Ureter (tissue), 1 donor: ENCODE results near the gene FAT1. TPM values are rescaled to one million over a fixed set of nuclear protein-coding genes. Genes with fewer than 3 reads are reported as not detected.

ENCODE experiments used
- DNase-seq: peaks from one replicate; pipeline ENCODE4 v3.0.0-alpha.2; 2020; ENCODE audit warnings: low spot score
- total RNA-seq: library from RNA; stranded (reverse); gene quantifications from one replicate; pipeline ENCODE4 v1.2.4, GENCODE V29; 2023
- donor health status: DM: yes; HTN: yes; CAD: no.

FAT1 gene
- total RNA-seq, 1 donor from 2014 or later: 185 TPM

DNA sequence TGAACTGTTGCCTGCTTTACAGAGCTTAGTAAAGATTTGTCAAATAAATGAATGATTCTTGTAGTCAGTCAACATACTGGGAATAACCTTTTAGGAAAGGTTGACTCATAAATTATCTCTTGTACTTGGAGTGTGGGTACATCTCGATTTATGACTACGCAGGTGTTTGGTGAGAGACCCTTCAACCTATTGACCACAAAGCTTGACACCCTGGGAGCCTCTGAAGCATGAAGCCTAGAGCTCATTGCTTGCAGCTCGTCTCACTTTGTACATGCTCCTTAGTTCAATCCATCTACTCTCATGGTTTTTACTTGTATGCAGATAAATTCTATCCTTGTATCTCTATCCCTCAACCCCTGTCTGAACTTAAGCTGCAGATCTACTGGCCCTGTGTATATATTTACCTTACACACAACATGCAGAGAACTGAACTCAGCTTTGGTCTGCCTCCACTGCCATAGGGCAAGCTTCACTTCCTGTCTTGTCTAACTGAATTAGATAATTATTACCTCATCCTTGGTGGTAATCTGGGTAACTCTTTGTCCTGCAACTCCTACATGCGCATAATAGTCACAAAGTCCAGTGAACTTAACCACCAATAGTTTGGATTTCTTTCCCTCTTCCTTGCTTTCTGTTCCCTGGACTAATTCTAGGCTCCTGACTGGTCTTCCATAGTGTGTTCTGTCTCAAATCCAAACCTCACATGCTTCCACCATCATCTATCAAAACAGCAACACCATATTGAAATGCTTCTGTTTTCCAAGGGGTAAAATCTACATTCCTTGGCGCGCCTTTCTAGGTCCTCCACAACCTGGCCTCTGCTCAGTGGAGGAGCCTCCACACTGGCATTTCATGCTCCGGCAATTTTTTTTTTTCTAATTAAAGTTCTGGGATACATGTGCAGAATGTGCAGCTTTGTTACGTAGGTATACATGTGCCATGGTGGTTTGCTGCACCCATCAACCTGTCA lies 32.2 kb upstream of the FAT1 start:
- DNase-seq: no peak

DNA sequence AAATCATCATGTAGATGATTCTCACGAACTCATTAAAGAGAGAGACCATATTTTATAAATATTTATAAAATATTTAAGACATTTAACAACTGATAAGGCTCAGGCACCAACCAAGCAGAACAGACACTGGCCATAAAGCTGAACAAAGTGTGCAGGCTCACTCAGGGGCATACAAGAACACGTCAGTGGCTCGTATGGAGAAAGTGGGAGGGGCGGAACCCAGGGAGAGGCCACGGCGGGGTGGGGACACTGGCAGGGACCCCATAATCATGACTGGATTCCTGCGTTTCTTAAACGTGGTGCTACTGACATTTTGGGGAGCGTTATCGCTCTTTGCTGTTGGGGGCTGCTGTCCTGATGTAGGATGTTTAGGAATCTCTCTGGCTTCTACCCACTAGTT lies 31.3 kb upstream of the FAT1 start:
- no peak for DNase-seq

- no peak for DNase-seq
Measured at GRCh38 chr4:186752325-186752724, 28.7 kb upstream of the FAT1 start.

DNA sequence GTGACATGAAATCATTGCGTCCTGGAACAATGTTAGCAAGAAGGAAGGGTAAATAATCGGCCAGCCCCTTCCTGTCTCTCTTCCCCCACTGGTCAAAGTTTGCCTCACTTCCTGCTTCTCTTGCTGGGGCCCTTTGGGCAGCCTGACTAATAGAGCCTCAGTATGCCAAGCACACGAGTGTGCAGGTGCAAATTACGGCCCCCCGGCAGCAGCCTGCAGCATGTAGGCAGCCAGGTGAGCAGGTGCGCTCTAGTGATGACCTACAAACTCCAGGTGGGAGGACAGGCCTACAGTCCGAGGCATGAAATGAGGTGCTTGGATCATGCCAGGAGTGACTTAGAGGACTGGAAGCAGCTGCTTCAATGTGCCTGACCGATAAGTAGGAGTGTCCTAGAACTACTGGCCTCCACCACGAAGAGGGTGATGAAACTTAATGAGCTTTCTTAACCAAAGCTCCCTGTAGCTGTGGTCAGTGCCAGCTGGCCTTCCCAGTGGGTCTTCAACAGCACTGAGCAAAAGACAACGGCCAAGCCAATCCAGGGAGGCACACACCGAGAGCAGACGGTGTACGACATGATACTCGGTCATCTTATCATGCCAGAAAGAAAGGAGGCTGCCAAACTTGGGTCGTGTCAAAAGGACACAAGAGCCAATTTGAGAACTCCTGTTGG lies 26.1 kb upstream of the FAT1 start:
- DNase-seq: no peak

- DNase-seq: no peak
Measured at GRCh38 chr4:186746581-186746980, 22.9 kb upstream of the FAT1 start.

DNA sequence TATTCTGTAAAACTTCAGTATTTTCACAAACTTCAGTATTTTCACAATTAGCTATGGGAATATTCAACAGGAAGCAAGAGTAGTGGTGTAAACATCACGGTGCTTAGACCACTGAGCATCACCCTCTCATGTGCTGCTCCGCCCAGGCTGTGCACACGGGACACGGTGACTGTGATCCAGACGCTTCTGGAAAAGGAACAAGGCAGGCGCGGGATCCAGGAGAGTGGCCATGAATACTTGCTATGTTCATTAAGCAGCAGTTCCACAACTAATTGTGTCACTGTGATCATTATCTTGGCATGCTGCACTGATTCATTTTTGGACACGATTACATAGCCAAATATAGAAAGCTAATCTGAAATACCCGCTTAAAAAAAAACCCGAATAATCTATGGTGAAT lies 19.6 kb upstream of the FAT1 start:
- no peak for DNase-seq

DNA sequence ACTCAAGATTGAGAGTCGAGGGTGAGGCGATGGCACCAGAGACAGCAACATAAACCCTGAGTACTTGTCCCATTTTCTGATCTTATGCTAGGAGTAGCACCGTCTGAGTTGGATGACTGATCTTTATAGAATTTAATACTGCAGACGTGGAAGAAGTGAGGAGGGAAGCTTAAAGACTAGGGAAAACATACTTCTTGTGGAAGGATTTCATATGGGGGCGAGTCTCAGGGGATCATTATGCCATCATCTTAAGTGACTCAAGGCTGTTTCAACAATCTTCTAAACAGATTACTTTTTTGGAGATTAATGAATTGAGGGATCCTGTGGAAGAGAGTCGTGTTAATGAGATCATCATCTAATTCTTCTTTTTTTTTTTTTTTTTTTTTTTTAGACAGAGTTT lies 17.2 kb upstream of the FAT1 start:
- no peak for DNase-seq

- no peak for DNase-seq
Measured at GRCh38 chr4:186739802-186740434, 16.3 kb upstream of the FAT1 start.

DNA sequence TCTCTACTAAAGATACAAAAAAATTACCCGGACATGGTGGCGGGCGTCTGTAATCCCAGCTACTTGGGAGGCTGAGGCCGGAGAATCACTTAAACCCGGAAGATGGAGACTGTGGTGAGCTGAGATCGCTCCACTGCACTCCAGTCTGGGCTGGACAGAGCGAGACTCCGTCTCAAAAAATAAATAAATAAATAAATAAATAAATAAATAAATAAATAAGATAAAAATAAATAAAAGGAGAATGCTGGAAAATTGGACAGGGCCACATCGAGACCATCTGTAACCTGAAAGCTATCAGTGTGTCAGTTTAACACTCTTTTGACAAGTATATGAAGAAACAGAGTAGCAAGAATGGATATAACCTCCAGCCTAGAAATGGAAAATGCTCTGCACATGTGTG lies 15.7 kb upstream of the FAT1 start:
- DNase-seq: no peak

DNA sequence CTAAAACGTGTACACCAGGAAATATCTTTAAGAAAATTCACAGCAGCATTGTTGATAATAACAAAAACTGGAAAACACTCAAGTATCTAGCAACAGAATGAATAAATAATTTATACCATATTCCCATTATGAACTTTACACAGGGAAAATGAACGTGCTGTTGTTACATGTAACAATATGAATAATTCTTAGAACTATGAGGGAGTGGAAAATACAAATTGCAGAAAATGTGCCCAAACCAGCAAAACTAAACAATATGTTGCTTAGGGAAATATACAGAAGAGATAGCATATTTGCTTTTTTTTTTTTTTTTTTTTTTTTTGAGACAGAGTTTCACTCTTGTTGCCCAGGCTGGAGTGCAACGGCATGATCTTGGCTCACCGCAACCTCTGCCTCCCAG lies 14.8 kb upstream of the FAT1 start:
- DNase-seq: no peak

DNA sequence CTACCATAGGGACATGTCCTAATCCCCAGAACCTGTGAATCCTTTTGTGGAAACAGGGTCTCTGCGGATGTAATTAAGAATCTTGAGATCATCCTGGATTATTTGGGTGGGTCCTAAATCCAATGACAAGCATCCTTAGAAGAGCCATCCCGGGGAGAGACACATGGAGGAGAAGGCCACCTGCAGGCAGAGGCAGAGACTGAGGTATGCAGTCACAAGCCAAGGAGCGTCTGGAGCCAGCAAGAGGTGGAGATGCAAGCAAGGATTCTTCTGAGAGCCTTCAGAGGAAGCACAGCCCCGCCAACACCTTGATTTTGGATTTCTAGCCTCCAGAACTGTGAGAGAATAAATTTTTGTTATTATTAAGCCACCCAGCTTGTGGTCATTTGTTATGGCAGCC lies 13.8 kb upstream of the FAT1 start:
- DNase-seq: no peak

DNA sequence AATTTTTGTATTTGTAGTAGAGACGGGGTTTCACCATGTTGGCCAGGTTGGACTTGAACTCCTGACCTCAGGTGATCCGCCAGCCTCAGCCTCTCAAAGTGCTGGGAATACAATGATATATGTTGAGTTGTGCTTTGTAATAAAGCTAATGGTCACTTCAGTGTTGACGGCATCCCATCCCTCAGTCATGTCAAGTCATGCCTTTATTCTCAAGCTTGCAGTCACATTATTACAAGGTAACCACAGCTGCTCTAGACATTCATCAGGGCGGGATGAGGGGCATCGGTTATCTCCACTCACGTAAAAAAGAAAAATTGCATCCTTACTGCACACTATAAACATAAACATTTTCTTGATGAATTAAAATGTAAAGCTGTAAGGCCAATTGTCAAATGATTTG lies 12.8 kb upstream of the FAT1 start:
- no peak for DNase-seq

GRCh38 chr4:186734251-186734650 lies 10.6 kb upstream of the FAT1 start:
- no peak for DNase-seq

- DNase-seq: no peak
Measured at GRCh38 chr4:186733778-186734177, 10.1 kb upstream of the FAT1 start.

GRCh38 chr4:186730621-186731020 lies 7.0 kb upstream of the FAT1 start:
- DNase-seq: no peak

- no peak for DNase-seq
Measured at GRCh38 chr4:186729856-186730255, 6.2 kb upstream of the FAT1 start.

- no peak for DNase-seq
Measured at GRCh38 chr4:186728631-186729271, 5.1 kb upstream of the FAT1 start.

GRCh38 chr4:186727977-186728519 lies 4.4 kb upstream of the FAT1 start:
- DNase-seq: no peak

DNA sequence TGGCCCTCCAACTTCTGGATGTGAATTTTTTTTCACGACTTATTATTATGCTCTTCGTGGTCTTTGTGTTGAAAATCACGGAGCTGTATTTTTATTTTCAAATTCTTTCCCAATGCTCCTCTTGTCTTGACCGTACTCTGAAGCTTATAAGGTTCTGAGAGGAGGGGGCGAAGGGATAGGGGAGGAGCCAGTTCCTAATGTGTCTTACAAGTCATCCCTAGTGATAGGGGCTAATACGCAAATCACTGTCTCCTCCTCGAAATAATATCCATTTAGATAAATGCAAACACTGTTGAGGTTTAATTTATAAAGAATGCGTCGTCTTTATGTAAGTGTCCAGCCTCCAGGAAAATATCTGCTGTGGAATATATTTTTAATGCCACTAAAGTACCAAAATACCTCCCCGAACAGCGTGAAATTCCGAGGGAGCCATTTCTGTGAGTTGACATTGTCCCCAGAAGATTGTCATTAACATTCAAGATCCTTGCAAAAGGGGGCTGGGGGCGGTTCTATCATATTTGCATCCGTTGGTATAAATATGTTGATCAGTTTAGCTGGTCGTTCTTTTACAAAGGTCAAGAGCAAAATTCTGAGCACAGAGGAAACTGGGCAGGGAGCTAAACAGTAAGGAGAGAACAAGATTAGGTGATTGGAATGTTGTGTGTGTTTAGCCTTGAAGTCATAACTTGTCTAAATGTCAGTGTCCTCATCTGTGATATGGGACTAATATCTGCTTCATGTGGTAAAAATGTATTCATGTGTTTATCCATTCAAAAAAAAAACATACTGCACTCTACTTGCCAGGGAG lies 3.7 kb upstream of the FAT1 start:
- no peak for DNase-seq

DNA sequence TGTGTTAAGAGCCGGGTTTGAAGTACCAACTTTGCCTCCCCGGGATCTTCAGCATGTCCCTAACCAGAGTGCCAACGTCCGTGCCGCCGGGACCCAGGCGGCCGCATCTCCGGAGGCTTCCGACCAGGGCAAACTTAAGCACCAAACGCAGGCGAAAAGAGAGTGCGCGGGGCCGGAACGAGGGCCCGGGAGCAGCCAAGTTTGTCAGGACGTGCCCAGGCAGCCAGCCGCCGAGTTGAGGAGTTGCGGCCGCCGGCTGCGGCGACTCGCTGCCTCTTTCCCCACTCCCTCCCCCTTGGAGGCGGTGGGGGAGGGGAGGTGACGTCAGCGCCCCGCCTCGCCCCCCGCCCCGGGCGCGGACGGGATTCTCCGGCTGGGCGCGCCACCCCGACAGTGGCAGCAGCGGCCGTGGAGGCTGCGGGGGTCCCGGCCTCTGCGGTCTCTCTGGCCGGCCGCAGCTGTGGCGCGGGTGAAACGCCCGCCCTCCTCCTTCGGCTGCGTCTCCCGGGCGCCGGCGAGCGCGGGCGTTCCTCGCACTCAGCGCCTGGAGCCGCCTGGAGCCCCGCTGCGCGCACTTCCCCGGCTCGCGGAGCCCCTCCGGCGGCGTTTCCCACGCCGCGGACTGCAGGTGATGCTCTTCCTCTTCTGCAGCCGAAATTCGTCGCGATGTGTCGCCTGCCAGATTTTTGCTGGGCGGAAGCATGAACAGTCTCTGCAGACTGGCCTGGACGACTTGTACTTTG lies 2.9 kb upstream of the FAT1 start:
- peak; percentile 72 for DNase-seq
